GM13976 (cell line): ENCODE data around the gene COL20A1.

ENCODE experiments used
- DNase-seq: peaks from one replicate; pipeline ENCODE4 v3.0.0; 2012; ENCODE audit warnings: low spot score
- CTCF ChIP-seq: IDR thresholded peaks from 2 replicates; pipeline ENCODE4 v1.5.1; 2012; ENCODE audit warnings: borderline replicate concordance, mild to moderate bottlenecking; ENCODE audit not compliant: insufficient read depth; ENCODE audit errors: extremely low read depth, missing control alignments, control extremely low read depth
- in situ Hi-C: fragments of 300-500 bp; cut with MboI; formaldehyde crosslinking; loops from one replicate; pipeline ENCODE4 v1.12.0; 2022; ENCODE audit warnings: low sequenced_read_pairs, mixed read lengths, inconsistent platforms; ENCODE audit not compliant: unreplicated experiment

COL20A1 gene

GRCh38 chr20:63329331-63330083 is 36.5 kb downstream of the COL20A1 start:
- TF ChIP-seq CTCF, result no peak
- in situ Hi-C loops, result no loop called here
- no peak for DNase-seq

GRCh38 chr20:63330084-63330760 is 37.2 kb downstream of the COL20A1 start:
- DNase-seq, result no peak
- no peak for TF ChIP-seq CTCF
- in situ Hi-C loops, result no loop called here

GRCh38 chr20:63330940-63331339 is 38.0 kb downstream of the COL20A1 start:
- DNase-seq, result no peak
- in situ Hi-C loops, result no loop called here
- TF ChIP-seq CTCF, result no peak

GRCh38 chr20:63331741-63332400 is 38.9 kb downstream of the COL20A1 start:
- TF ChIP-seq CTCF, result no peak
- no peak for DNase-seq
- in situ Hi-C loops, result no loop called here

GRCh38 chr20:63332488-63333240 is 39.7 kb downstream of the COL20A1 start:
- in situ Hi-C loops, result no loop called here
- DNase-seq, result no peak
- TF ChIP-seq CTCF, result no peak

- no peak for DNase-seq
- TF ChIP-seq CTCF, result no peak
- in situ Hi-C loops, result no loop called here
These were observed 40.4 kb downstream of the COL20A1 start for GRCh38 chr20:63333241-63333836.
